Stimulated activated naive B cell treated with anti-CD40 and anti-IgM and Interleukin-4, amounts not matched to agents 10 μg/mL and 1 μg/mL and 100 μg/mL, for 72 hours (primary cell): ENCODE data around the gene SPATA13.

ENCODE experiments used
- ATAC-seq, 2 donors: fragments of 150-1000 bp; cut with Tn5 transposase; replicated peaks; 2 replicates each; pipeline ENCODE4 v1.10.0; 2021; ENCODE audit warnings: moderate library complexity in 1 of 2
- DNase-seq: peaks from one replicate; pipeline ENCODE4 v3.0.0; 2021
- H3K27ac Mint-ChIP-seq: one replicate; pipeline ENCODE4 v1.8.0; 2022; ENCODE audit warnings: mild to moderate bottlenecking, mixed read lengths
- H3K27me3 Mint-ChIP-seq, 2 donors: one replicate each; pipeline ENCODE4 v1.8.0; 2022; ENCODE audit warnings: mixed read lengths in 2 of 2
- H3K36me3 Mint-ChIP-seq, 2 donors: one replicate each; pipeline ENCODE4 v1.8.0; 2022; ENCODE audit warnings: mixed read lengths in 2 of 2, mild to moderate bottlenecking in 1 of 2
- H3K4me1 Mint-ChIP-seq, 2 donors: one replicate each; pipeline ENCODE4 v1.8.0; 2022; ENCODE audit warnings: mixed read lengths in 2 of 2, mild to moderate bottlenecking in 1 of 2
- H3K4me3 Mint-ChIP-seq, 2 donors: one replicate each; pipeline ENCODE4 v1.8.0; 2022; ENCODE audit warnings: mild to moderate bottlenecking in 2 of 2, mixed read lengths in 2 of 2, moderate library complexity in 1 of 2
- H3K9me3 Mint-ChIP-seq, 2 donors: one replicate each; pipeline ENCODE4 v1.8.0; 2022; ENCODE audit warnings: mixed read lengths in 2 of 2, mild to moderate bottlenecking in 1 of 2

The SPATA13 gene

DNA sequence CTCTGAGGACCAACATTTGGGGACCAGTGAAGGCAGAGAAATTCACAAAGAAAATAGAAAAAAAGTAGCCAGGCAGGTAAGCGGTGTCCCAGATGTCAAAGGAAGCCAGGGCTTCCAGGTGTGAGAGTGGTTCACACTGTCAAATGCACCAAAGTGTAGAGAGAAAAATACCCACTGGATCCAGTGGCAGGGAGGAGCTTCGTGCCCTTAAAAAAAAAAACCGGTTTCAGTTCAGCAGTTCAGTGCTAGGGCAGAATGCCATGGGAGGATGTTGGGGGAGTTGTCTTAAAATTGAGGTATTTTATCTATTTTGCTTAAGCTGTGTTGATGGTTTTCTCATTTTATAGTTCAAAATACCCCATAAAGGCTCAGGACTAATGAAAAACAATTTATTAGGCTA lies 101.0 kb downstream of the SPATA13 start:
- DNase-seq (no peak), ATAC-seq (peak in 1 of 2 donors; percentile 40)
- Mint-ChIP-seq H3K36me3 (no peaks in the 10 kb centered on the region), H3K9me3 (no peaks in the 10 kb centered on the region), H3K27me3 (no peaks in the 10 kb centered on the region), H3K27ac (no peak overlapping the region), H3K4me1 (peaks cover 15 to 21% of the 10 kb centered on the region in 2 donors), H3K4me3 (no peak overlapping the region)

DNA sequence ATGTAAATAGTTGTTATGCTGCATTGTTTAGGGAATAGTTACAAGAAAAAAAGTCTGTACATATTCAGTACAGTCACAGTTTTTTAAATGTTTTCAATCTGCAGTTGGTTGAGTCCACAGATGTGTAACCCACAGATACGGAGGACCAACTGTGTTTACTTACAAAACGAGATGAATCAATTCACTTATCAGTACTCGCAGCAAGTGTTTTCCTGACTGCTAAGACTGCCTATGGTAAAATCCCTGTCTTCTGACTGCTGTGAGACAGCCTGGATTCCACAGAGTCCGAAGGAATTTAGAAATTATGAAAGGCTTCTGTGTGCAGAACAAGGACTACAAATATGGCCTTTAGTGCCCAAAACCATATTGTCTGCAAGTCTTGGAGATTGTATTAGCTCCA lies 103.1 kb downstream of the SPATA13 start:
- Mint-ChIP-seq H3K36me3 (peaks cover 0 to 2% of the 10 kb centered on the region in 2 donors), H3K4me3 (no peak overlapping the region), H3K27ac (no peak overlapping the region), H3K27me3 (no peaks in the 10 kb centered on the region), H3K4me1 (peaks cover 24 to 36% of the 10 kb centered on the region in 2 donors), H3K9me3 (no peaks in the 10 kb centered on the region)
- ATAC-seq (no peak), DNase-seq (no peak)

DNA sequence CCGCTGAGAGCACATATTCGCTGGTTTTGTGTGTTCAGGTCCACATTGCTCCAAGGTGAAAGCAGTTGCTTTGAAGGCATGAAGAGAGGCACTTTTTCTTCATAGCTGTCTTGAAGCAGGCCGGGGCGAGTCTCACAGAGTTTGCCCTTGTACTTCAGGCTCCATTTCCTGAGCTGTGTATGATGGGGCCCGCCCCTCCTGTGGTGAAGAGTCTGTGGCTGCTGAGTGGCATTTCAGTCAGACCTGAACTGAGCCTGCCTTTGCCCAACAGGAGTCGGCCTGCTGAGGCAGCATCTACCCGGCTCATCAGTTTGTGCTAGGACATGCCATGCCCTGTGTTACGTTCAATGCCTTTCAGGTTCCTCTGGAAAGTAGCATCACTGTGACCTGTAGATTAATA lies 104.5 kb downstream of the SPATA13 start:
- Mint-ChIP-seq H3K27ac (no peak overlapping the region), H3K9me3 (no peaks in the 10 kb centered on the region), H3K27me3 (no peaks in the 10 kb centered on the region), H3K36me3 (peaks cover 0 to 2% of the 10 kb centered on the region in 2 donors), H3K4me3 (no peak overlapping the region), H3K4me1 (peaks cover 26 to 36% of the 10 kb centered on the region in 2 donors)
- ATAC-seq: peak; percentile 94 to 95
- DNase-seq: no peak

DNA sequence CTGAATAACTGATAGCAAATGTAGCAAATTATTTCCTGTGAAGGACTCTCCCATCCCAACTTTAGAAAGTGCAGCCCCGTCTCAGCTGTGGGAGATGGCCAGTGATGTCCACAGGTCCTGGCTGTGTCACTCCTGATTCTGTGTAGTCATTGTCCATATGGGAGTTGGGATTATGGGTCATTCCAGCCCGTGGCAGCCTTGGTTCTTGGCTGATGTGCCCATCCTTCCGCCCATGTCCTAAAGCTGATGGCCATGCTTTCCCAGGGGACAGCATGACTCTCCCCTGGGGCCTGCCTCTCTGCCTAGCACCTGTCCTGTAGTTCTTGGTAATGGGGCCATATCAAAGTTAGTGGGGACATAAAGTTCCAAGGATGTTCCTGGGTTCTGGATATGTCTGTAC lies 104.9 kb downstream of the SPATA13 start:
- ATAC-seq (no peak), DNase-seq (no peak)
- no peaks in the 10 kb centered on the region for H3K27me3 Mint-ChIP-seq
- no peaks in the 10 kb centered on the region for H3K9me3 Mint-ChIP-seq
- H3K4me3 Mint-ChIP-seq: no peak overlapping the region
- H3K36me3 Mint-ChIP-seq: peaks cover 0 to 2% of the 10 kb centered on the region in 2 donors
- peaks cover 27 to 39% of the 10 kb centered on the region in 2 donors for H3K4me1 Mint-ChIP-seq
- no peak overlapping the region for H3K27ac Mint-ChIP-seq

DNA sequence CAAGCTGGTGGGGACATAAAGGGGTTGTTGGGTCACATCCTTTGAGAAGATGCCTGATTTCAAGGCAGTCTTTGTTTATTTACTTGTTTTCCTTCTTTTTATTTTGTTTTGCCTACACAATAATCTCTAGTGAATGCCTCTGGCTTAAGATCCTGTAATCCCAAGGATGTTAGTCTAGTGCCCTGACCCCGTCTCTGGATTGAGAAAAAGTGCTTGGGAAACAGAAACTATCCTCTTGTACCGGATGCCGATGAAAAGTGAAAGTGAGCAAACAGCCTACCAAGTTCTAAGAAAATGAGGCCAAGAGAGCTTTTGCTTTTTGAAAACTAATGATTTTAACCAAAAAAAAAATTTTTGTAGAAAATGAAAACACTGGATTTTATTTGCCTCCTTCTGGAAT lies 106.8 kb downstream of the SPATA13 start:
- H3K27ac Mint-ChIP-seq: peak overlapping the region; percentile 90
- no peak for DNase-seq
- H3K4me1 Mint-ChIP-seq: peaks cover 33 to 46% of the 10 kb centered on the region in 2 donors
- peaks cover 0 to 2% of the 10 kb centered on the region in 2 donors for H3K36me3 Mint-ChIP-seq
- peak overlapping the region; percentile 83 to 92 for H3K4me3 Mint-ChIP-seq
- H3K9me3 Mint-ChIP-seq: no peaks in the 10 kb centered on the region
- H3K27me3 Mint-ChIP-seq: no peaks in the 10 kb centered on the region
- ATAC-seq: no peak

DNA sequence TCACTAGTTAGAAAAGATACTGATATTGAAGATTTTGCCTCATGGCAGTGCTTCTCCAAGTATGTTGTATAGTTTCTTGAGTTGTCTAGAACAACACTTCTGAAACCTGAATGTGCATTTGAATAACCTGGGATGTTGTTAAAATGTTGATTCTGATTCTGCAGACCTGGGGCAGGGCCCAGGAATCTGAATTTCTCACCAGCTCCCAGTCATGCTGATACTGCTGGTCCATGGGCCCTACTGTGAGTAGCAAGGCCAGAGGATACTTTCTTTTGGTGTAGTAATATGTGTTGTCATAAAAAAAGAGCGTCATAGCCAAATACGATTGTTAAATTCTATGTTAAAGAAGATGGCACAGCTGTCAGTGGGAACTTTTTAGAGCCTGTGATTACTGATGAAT lies 107.3 kb downstream of the SPATA13 start:
- Mint-ChIP-seq H3K36me3 (peaks cover 0 to 2% of the 10 kb centered on the region in 2 donors), H3K4me3 (peak overlapping the region; percentile 83 to 92), H3K9me3 (no peaks in the 10 kb centered on the region), H3K4me1 (peaks cover 38 to 49% of the 10 kb centered on the region in 2 donors), H3K27me3 (no peaks in the 10 kb centered on the region), H3K27ac (peak overlapping the region; percentile 90)
- DNase-seq (no peak), ATAC-seq (no peak)

DNA sequence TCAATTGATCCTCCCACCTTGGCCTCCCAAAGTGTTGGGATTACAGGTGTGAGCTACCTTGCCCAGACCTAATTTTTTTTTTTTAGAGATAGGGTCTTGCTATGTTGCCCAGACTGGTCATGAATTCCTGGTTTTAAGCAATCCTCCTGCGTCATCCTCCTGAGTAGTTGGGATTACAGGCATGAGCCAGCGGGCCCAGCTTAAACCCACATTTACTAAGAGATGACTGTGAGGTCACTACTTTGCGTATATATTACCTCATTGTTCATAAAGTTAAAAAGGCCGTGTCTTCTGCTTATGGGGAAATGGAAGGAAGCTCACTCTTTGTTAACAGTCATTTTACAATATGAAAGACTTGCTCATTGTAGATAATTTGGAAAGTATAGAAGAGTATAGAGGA lies 109.3 kb downstream of the SPATA13 start:
- H3K36me3 Mint-ChIP-seq: peaks cover 0 to 2% of the 10 kb centered on the region in 2 donors
- no peaks in the 10 kb centered on the region for H3K27me3 Mint-ChIP-seq
- no peak overlapping the region for H3K4me3 Mint-ChIP-seq
- ATAC-seq (no peak), DNase-seq (no peak)
- no peaks in the 10 kb centered on the region for H3K9me3 Mint-ChIP-seq
- no peak overlapping the region for H3K27ac Mint-ChIP-seq
- peaks cover 52 to 68% of the 10 kb centered on the region in 2 donors for H3K4me1 Mint-ChIP-seq

DNA sequence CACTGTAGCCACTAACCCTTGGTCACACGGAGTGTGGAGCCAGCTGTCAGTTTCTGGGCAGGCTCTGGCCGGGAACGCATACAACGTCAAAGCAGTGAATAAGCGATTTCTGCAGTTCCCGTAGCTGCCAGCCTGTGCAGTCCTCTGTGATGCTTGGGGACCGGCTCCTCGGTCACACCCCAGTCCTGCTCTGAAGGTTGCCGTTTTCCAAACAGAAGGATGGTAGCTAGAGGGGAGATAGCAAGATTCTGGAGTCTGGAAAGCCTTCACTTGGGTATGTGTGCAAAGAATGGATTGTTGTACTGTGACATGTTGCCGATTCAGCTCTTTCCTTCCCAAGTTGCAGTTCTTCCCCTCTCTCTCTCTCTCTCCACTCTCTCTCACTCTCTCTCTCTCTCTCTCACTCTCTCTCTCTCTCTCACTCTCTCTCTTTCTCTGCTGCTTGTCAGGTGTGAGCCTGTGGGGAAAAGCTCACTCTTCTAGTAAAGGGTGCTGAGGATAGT lies 110.2 kb downstream of the SPATA13 start:
- ATAC-seq (peak; percentile 60 to 61), DNase-seq (peak; percentile 46)
- no peaks in the 10 kb centered on the region for H3K27me3 Mint-ChIP-seq
- peak overlapping the region; percentile 83 to 93 for H3K4me3 Mint-ChIP-seq
- H3K27ac Mint-ChIP-seq: peak overlapping the region; percentile 97
- H3K4me1 Mint-ChIP-seq: peaks cover 47 to 68% of the 10 kb centered on the region in 2 donors
- peaks cover 0 to 2% of the 10 kb centered on the region in 2 donors for H3K36me3 Mint-ChIP-seq
- H3K9me3 Mint-ChIP-seq: no peaks in the 10 kb centered on the region

DNA sequence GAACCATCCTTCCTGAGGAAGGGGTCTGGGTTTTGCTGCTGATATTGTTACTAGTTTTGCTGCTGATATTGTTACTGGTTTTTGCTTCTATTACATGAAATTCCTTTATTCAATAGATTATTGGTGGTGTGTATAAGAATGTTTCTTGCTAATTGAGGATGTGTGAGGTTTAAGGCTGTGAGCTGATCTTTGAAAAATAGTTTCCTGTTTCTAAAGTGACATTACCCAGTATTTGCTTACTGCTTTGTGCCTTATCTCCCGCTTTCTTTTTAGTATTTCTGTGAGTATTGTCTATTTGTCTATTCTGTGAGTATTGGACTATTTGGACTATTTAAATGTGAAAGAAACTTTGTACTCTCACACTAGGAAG lies 110.7 kb downstream of the SPATA13 start:
- H3K36me3 Mint-ChIP-seq: peaks cover 0 to 2% of the 10 kb centered on the region in 2 donors
- H3K4me1 Mint-ChIP-seq: peaks cover 48 to 68% of the 10 kb centered on the region in 2 donors
- H3K4me3 Mint-ChIP-seq: peak overlapping the region; percentile 83 to 93
- no peaks in the 10 kb centered on the region for H3K27me3 Mint-ChIP-seq
- no peak for DNase-seq
- H3K9me3 Mint-ChIP-seq: no peaks in the 10 kb centered on the region
- H3K27ac Mint-ChIP-seq: peak overlapping the region; percentile 97
- no peak for ATAC-seq

DNA sequence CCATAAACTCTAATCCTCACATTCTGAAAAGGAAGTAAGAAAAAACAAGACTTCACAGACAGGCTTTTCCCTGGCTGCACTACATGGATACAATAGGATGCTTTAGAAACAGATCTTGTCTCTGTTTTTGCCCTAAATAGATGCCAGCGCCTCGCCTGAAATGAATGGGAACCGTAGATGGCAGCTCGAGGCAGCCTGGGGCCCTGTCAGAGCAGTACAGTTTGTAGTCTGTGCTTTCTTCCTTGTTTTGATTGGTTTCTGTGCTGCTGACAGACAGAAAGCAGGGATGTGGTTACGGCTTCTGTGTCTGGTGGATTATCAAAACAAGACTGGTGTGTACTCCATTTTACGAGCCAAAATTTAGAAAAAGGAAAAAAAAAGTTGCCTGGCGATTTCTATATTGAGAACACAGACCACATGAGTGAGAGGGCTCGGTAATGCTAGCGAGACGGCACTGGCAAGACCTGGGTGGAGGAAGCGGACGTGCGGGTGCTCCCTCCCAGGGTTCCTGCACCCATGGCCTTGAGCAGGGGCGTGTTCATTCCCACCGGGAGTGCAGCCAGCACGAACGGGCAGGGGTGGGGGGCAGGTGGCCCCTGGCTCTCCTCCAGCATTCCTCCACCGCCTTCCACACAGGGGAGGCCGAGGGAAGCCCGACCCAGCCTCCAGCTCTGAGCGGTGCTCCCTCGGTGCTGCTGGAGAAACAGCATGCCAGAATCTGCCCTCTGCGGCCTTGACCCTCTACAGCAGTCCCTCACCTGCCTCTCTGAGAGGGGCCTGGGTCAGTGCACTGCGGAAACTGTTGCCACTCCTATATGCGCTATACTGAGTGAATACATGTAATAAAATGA lies 111.3 kb downstream of the SPATA13 start:
- DNase-seq (peak; percentile 33), ATAC-seq (peak; percentile 69 to 70)
- Mint-ChIP-seq H3K9me3 (no peaks in the 10 kb centered on the region), H3K36me3 (peaks cover 0 to 2% of the 10 kb centered on the region in 2 donors), H3K4me3 (peak overlapping the region; percentile 83 to 93), H3K4me1 (peaks cover 52 to 72% of the 10 kb centered on the region in 2 donors), H3K27ac (peak overlapping the region; percentile 97), H3K27me3 (no peaks in the 10 kb centered on the region)

DNA sequence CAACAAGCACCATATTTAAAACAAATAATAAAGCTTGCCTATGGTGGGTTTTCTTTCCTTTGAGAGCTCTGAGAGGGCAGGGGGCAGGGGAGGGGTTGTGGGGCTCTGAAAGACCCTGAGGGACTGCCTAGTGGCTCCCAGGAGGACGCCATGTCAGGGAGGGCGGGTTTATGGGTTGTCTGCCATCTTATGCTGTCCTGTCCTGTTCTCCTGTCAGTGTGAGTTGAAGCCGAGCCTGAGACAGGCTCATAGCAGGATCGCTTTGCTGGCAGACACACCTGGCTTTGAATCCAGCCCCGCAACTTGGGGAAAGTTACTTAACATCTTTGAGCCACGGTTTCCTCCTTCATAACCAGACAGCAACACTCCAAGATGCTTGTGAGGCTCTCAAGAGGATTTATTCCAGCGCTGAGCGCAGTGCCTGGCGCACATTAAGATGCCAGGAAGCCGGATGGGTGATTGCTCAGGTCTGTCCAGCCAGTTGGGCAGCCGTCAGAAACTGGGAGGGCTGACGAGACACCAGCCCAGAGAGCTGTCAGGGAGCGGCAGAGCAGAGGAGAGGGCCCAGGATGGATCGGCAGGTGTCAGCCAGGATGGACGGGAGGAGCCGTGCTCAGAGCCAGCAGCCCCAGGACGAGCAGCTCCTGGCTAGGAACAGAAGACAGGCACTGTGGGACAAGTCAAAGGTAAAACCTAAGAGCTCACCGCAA lies 112.1 kb downstream of the SPATA13 start:
- Mint-ChIP-seq H3K9me3 (no peaks in the 10 kb centered on the region), H3K27ac (peak overlapping the region; percentile 97), H3K4me1 (peaks cover 49 to 67% of the 10 kb centered on the region in 2 donors), H3K4me3 (peak overlapping the region; percentile 83 to 93), H3K27me3 (no peaks in the 10 kb centered on the region), H3K36me3 (no peaks in the 10 kb centered on the region)
- DNase-seq: no peak
- ATAC-seq: no peak

DNA sequence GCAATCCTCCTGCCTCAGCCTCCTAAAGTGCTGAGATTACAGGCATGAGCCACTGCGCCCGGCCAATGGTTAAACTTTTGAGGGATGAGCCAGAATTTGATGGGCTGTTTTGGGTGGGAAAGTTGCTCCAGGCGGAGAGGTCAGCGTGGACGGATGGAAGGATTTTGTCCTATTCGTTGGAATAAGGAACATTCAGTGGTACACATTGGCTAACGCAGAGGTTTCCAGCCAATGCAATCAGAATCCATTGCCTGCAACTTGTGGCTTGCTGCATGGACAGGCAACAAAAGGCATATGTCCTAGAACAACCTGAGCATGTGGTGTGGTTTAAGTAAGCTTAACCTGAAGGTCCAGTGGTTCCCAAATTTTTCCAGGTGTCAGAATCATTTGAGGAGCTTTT lies 113.4 kb downstream of the SPATA13 start:
- H3K27me3 Mint-ChIP-seq: no peaks in the 10 kb centered on the region
- H3K27ac Mint-ChIP-seq: peak overlapping the region; percentile 95
- no peaks in the 10 kb centered on the region for H3K36me3 Mint-ChIP-seq
- DNase-seq: no peak
- H3K9me3 Mint-ChIP-seq: no peaks in the 10 kb centered on the region
- peaks cover 47 to 62% of the 10 kb centered on the region in 2 donors for H3K4me1 Mint-ChIP-seq
- no peak for ATAC-seq
- no peak overlapping the region for H3K4me3 Mint-ChIP-seq

DNA sequence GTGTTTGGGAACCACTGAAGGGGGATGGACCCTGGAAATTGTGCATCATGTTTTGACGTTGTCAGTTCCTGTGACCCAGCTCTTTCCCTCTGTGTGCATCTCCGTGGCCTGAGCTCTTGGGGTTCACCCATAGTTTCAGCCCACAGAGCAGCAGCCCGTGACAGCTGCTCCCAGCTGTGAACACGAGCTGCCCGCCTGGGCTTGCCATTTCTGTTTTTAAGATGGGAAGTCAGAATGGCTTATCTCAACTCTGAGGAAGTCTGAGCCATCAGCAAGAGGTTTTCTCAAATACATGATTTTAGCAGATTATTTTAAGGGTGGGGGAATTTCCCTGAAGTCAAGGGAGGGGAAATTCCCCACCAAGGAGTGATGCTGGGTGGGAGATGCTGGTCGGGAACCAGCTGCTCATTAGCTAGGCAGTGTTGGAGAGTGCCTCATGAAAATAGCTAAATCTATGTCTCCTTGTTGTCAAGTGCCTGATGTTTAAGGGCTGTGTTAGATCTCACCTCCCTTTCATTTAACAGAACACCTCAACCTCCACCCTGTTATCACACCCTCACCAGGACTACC lies 114.0 kb downstream of the SPATA13 start:
- ATAC-seq (peak; percentile 77 to 79), DNase-seq (peak; percentile 79)
- no peaks in the 10 kb centered on the region for H3K27me3 Mint-ChIP-seq
- no peaks in the 10 kb centered on the region for H3K9me3 Mint-ChIP-seq
- peak overlapping the region; percentile 56 to 65 for H3K4me3 Mint-ChIP-seq
- no peaks in the 10 kb centered on the region for H3K36me3 Mint-ChIP-seq
- peak overlapping the region; percentile 95 for H3K27ac Mint-ChIP-seq
- H3K4me1 Mint-ChIP-seq: peaks cover 47 to 62% of the 10 kb centered on the region in 2 donors

DNA sequence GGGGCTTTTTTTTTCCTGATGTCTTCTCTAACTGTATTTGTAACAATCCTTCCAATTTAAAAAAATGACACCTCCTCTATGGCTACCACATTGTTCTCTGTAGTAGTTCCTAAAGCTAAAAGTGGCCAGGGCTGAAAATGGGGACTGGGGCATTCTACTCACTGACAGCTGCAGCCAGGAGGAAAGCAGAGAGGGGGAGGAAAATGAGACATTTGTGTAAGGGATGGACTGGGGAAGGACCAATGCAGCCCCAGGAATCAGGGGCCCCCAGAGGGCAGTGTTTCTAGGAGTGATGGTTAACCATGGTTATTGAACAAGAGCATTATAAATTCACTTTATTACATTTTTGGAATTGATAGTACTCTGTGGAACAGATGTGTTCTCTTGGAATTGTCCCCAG lies 114.5 kb downstream of the SPATA13 start:
- no peak for DNase-seq
- Mint-ChIP-seq H3K9me3 (no peaks in the 10 kb centered on the region), H3K27me3 (no peaks in the 10 kb centered on the region), H3K4me3 (peak overlapping the region; percentile 3 to 11), H3K36me3 (no peaks in the 10 kb centered on the region), H3K4me1 (peaks cover 45 to 62% of the 10 kb centered on the region in 2 donors), H3K27ac (peak overlapping the region; percentile 95)
- ATAC-seq: no peak
